Activated CD8-positive, alpha-beta memory T cell treated with anti-CD3 and anti-CD28 coated beads, Interleukin-2, amount 50 U/mL, for 24 hours (primary cell): ENCODE measurements around the gene HBA1.
"Not testable (repeated sequence)": the region's sequence is repeated elsewhere in the genome, so short reads cannot be mapped to it uniquely, and the experiment has no call there.

ENCODE experiments used
- DNase-seq: peaks from one replicate; pipeline ENCODE4 v3.0.0-alpha.2; 2020; ENCODE audit errors: extremely low read depth

HBA1 gene

GRCh38 chr16:176477-177382, at the start of gene HBA1:
Gene HBA1 (plus strand): TSS chr16:176680. CDS start chr16:176717, 37 bp downstream.
- not testable (repeated sequence) for DNase-seq

GRCh38 chr16:129075-129474, 47.4 kb upstream of the HBA1 start:
- no peak for DNase-seq

- DNase-seq = no peak
These were observed 45.8 kb upstream of the HBA1 start for GRCh38 chr16:130533-131173.

GRCh38 chr16:132120-132519, 44.4 kb upstream of the HBA1 start:
- no peak for DNase-seq

GRCh38 chr16:133716-134115, 42.8 kb upstream of the HBA1 start:
- DNase-seq = no peak

GRCh38 chr16:138049-138417, 38.4 kb upstream of the HBA1 start:
- no peak for DNase-seq

GRCh38 chr16:140175-140857, 36.2 kb upstream of the HBA1 start:
- no peak for DNase-seq

- no peak for DNase-seq
These were observed 34.0 kb upstream of the HBA1 start for GRCh38 chr16:142405-142967.

GRCh38 chr16:143047-143446, 33.4 kb upstream of the HBA1 start:
- no peak for DNase-seq

- no peak for DNase-seq
These were observed 33.0 kb upstream of the HBA1 start for GRCh38 chr16:143456-143855.

- no peak for DNase-seq
These were observed 31.7 kb upstream of the HBA1 start for GRCh38 chr16:144797-145252.

- no peak for DNase-seq
These were observed 29.8 kb upstream of the HBA1 start for GRCh38 chr16:146646-147045.

GRCh38 chr16:149024-149660, 27.3 kb upstream of the HBA1 start:
- DNase-seq = no peak

- DNase-seq = no peak
These were observed 24.0 kb upstream of the HBA1 start, which contains the start of gene HBZ for GRCh38 chr16:152141-153128. Gene HBZ (plus strand): TSS chr16:152644. CDS start chr16:152910, 266 bp downstream.

- not testable (repeated sequence) for DNase-seq
These were observed 23.4 kb upstream of the HBA1 start for GRCh38 chr16:153129-153521.

GRCh38 chr16:153550-154216, 22.8 kb upstream of the HBA1 start:
- DNase-seq = not testable (repeated sequence)

GRCh38 chr16:154217-155030, 22.1 kb upstream of the HBA1 start:
- no peak for DNase-seq

GRCh38 chr16:155031-155398, 21.5 kb upstream of the HBA1 start:
- no peak for DNase-seq
